ENCODE data around the gene HCFC2.

DNA sequence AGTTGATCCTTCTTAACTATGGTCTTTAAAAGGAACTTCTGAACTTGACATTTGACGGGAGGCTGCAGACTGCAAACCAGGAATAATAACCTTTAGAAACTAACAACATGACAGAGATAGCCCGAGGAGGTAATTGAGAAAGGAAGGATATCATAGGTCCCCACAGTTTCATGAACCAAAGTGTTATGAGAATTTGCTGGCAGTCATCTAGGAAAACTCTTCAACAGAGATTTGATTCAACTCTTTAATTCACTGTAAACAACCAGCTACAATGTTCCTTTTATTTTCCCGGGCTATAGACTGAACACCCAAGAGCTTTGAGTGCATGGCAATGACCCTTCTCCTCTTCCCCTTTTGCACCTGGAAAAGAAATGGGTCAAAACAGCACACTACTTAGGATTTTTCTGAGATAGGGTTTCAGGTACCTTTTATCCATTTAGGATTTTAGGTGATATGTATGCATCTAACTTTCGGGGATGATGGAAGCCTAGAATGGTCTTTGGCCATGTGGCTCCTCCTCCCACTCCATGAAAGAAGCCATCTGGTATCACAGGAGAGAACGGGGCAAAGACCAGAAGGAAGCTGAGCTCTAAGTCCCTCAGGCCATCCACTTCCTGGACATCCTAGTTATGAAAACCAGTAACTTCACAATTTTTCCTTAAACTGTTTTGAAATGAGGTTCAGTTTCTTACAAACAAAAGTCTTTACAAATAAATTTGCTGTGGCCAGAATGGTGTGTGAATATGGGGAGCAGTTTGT is 37.3 kb upstream of the HCFC2 start:
- TF ChIP-seq EZH2 (IDR thresholded peaks at IDR 0.05; ENCODE audit: borderline replicate concordance) (no peak), EZH2phosphoT487 (IDR thresholded peaks at IDR 0.05; ENCODE audit: low read depth, severe bottlenecking, unreplicated experiment) (no peak)
- TF ChIP-seq, protein P1, sequence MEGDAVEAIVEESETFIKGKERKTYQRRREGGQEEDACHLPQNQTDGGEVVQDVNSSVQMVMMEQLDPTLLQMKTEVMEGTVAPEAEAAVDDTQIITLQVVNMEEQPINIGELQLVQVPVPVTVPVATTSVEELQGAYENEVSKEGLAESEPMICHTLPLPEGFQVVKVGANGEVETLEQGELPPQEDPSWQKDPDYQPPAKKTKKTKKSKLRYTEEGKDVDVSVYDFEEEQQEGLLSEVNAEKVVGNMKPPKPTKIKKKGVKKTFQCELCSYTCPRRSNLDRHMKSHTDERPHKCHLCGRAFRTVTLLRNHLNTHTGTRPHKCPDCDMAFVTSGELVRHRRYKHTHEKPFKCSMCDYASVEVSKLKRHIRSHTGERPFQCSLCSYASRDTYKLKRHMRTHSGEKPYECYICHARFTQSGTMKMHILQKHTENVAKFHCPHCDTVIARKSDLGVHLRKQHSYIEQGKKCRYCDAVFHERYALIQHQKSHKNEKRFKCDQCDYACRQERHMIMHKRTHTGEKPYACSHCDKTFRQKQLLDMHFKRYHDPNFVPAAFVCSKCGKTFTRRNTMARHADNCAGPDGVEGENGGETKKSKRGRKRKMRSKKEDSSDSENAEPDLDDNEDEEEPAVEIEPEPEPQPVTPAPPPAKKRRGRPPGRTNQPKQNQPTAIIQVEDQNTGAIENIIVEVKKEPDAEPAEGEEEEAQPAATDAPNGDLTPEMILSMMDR (IDR thresholded peaks at IDR 0.05; ENCODE audit: poor library complexity): no peak
